HEK293 (cell line): ENCODE data around the gene HDGF.
A peak's percentile ranks its signal among the peaks of the same experiment; 100 is the strongest.

Source experiments
- FEZF1 ChIP-seq: fragments of 450-650 bp; formaldehyde crosslinking; IDR thresholded peaks from 2 replicates; pipeline ENCODE4 v1.5.1; 2016; ENCODE audit warnings: missing biosample characterization, missing genetic modification characterization
- GFI1B ChIP-seq: fragments of 450-650 bp; formaldehyde crosslinking; IDR thresholded peaks from 2 replicates; pipeline ENCODE4 v1.5.1; 2016; ENCODE audit warnings: missing biosample characterization, missing genetic modification characterization
- GLI2 ChIP-seq: fragments of 450-650 bp; formaldehyde crosslinking; IDR thresholded peaks from 2 replicates; pipeline ENCODE4; 2017; ENCODE audit warnings: missing biosample characterization, missing genetic modification characterization, low read depth, borderline replicate concordance
- KLF1 ChIP-seq: fragments of 450-650 bp; formaldehyde crosslinking; IDR thresholded peaks from 2 replicates; pipeline ENCODE4 v1.5.1; 2016; ENCODE audit warnings: missing biosample characterization, missing genetic modification characterization
- KLF16 ChIP-seq: fragments of 450-650 bp; formaldehyde crosslinking; IDR thresholded peaks from 2 replicates; pipeline ENCODE4 v1.5.1; 2017; ENCODE audit warnings: missing biosample characterization, missing genetic modification characterization
- MZF1 ChIP-seq: fragments of 450-650 bp; formaldehyde crosslinking; IDR thresholded peaks from 2 replicates; pipeline ENCODE4 v1.5.1; 2017; ENCODE audit warnings: missing biosample characterization, missing genetic modification characterization, borderline replicate concordance
- YY1 ChIP-seq: fragments of 450-650 bp; formaldehyde crosslinking; IDR thresholded peaks from 2 replicates; pipeline ENCODE4 v1.5.1; 2018; ENCODE audit warnings: missing biosample characterization, missing genetic modification characterization
- ZBTB11 ChIP-seq: fragments of 450-650 bp; formaldehyde crosslinking; conservative IDR thresholded peaks from 2 replicates; pipeline ENCODE4 v1.5.1; 2016; ENCODE audit warnings: low read depth, missing biosample characterization, missing genetic modification characterization
- ZNF132 ChIP-seq: fragments of 450-650 bp; formaldehyde crosslinking; IDR thresholded peaks from 2 replicates; pipeline ENCODE4 v1.5.1; 2017; ENCODE audit warnings: missing biosample characterization, missing genetic modification characterization, borderline replicate concordance
- ZNF2 ChIP-seq: fragments of 450-650 bp; formaldehyde crosslinking; IDR thresholded peaks from 2 replicates; pipeline ENCODE4 v1.5.1; 2016; ENCODE audit warnings: missing biosample characterization, missing genetic modification characterization
- ZNF248 ChIP-seq: fragments of 450-650 bp; formaldehyde crosslinking; IDR thresholded peaks from 2 replicates; pipeline ENCODE4 v1.5.1; 2017; ENCODE audit warnings: missing biosample characterization, missing genetic modification characterization
- ZNF274 ChIP-seq, 2 experiments: fragments of 200-500 bp in 1 of 2; fragments of 450-650 bp in 1 of 2; sonication (Bioruptor generic) in 1 of 2; formaldehyde crosslinking in 1 of 2; IDR thresholded peaks; 2 replicates each; pipeline versions ENCODE4 v1.5.1 to v1.6.1; 2014 to 2016; ENCODE audit warnings: borderline replicate concordance in 1 of 2, inconsistent platforms in 1 of 2, low read length in 1 of 2, missing biosample characterization in 1 of 2, missing genetic modification characterization in 1 of 2
- ZNF280D ChIP-seq: fragments of 450-650 bp; formaldehyde crosslinking; IDR thresholded peaks from 2 replicates; pipeline ENCODE4 v1.5.1; 2016; ENCODE audit warnings: missing biosample characterization, missing genetic modification characterization
- ZNF292 ChIP-seq: fragments of 450-650 bp; formaldehyde crosslinking; IDR thresholded peaks from 2 replicates; pipeline ENCODE4 v1.5.1; 2016; ENCODE audit warnings: low read depth, missing biosample characterization, missing genetic modification characterization, borderline replicate concordance
- ZNF362 ChIP-seq: fragments of 450-650 bp; formaldehyde crosslinking; IDR thresholded peaks from 2 replicates; pipeline ENCODE4 v1.5.1; 2016; ENCODE audit warnings: missing biosample characterization, missing genetic modification characterization
- ZNF391 ChIP-seq: fragments of 450-650 bp; formaldehyde crosslinking; IDR thresholded peaks from 2 replicates; pipeline ENCODE4 v1.5.1; 2016; ENCODE audit warnings: low read depth, missing biosample characterization, missing genetic modification characterization, borderline replicate concordance
- ZNF514 ChIP-seq: fragments of 450-650 bp; formaldehyde crosslinking; IDR thresholded peaks from 2 replicates; pipeline ENCODE4 v1.5.1; 2016; ENCODE audit warnings: missing biosample characterization, missing genetic modification characterization
- ZNF549 ChIP-seq: fragments of 450-650 bp; IDR thresholded peaks from 2 replicates; pipeline ENCODE4 v1.5.1; 2018; ENCODE audit warnings: missing biosample characterization, missing genetic modification characterization, mild to moderate bottlenecking, inconsistent platforms, moderate library complexity
- ZNF558 ChIP-seq: fragments of 450-650 bp; formaldehyde crosslinking; IDR thresholded peaks from 2 replicates; pipeline ENCODE4 v1.5.1; 2016; ENCODE audit warnings: missing biosample characterization, missing genetic modification characterization
- ZNF561 ChIP-seq: fragments of 450-650 bp; IDR thresholded peaks from 2 replicates; pipeline ENCODE4 v1.5.1; 2018; ENCODE audit warnings: missing biosample characterization, missing genetic modification characterization, borderline replicate concordance
- ZNF645 ChIP-seq: fragments of 450-650 bp; formaldehyde crosslinking; IDR thresholded peaks from 2 replicates; pipeline ENCODE4; 2016; ENCODE audit warnings: missing biosample characterization, missing genetic modification characterization
- ZNF830 ChIP-seq: fragments of 450-650 bp; IDR thresholded peaks from 2 replicates; pipeline ENCODE4 v1.5.0; 2018; ENCODE audit warnings: missing biosample characterization, missing genetic modification characterization, low read depth, mild to moderate bottlenecking, moderate library complexity
- ZNF843 ChIP-seq: fragments of 450-650 bp; formaldehyde crosslinking; IDR thresholded peaks from 2 replicates; pipeline ENCODE4 v1.5.1; 2016; ENCODE audit warnings: missing biosample characterization, missing genetic modification characterization
- TF ChIP-seq, protein P1 (sequence below): fragments of 450-650 bp; formaldehyde crosslinking; IDR thresholded peaks from 2 replicates; pipeline ENCODE4 v1.5.1; 2017; ENCODE audit warnings: missing biosample characterization, missing genetic modification characterization
- TF ChIP-seq, protein P2 (sequence below): fragments of 450-650 bp; formaldehyde crosslinking; IDR thresholded peaks from 2 replicates; pipeline ENCODE4 v1.5.1; 2016; ENCODE audit warnings: missing biosample characterization, missing genetic modification characterization
- TF ChIP-seq, protein P3 (sequence below): fragments of 450-650 bp; formaldehyde crosslinking; IDR thresholded peaks from 2 replicates; pipeline ENCODE4 v1.5.1; 2016; ENCODE audit warnings: missing biosample characterization, missing genetic modification characterization

HDGF gene

DNA sequence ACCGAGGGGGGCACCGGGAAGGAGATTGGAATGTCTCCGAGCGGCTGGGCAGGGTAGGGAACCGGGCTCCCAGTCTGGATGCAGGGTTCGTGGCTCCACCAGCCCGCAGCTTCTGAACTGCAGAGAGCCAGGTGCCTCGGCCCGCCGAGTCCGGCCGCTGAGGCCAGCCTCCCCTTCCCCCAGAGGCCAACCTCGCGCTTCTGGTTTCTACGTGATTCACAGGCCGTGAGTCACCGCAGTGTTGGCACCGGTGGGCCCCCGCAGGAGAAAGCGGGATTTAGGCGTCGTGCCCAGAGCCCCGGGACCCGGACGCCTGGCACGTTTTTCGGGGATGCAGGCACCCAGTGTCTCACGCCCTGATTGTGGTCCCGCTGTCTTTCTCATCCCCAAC is 46.5 kb downstream of the HDGF start (continued):
- TF ChIP-seq ZNF362 (tag by site-specific recombination) (no peak), KLF1 (tag by site-specific recombination) (no peak), GLI2 (tag by site-specific recombination) (no peak), ZNF514 (no peak), ZNF843 (tag by site-specific recombination) (no peak; the same call in 1 of the 2 replicates), ZNF561 (tag by site-specific recombination) (0 out of 2 replicates have a peak, but pooled peaks have one; percentile 34), ZNF274 (IDR thresholded peaks at IDR 0.05; ENCODE audit: low read length) (no peak), ZNF274 (tag by site-specific recombination; IDR thresholded peaks at IDR 0.05; ENCODE audit: borderline replicate concordance) (no peak), KLF16 (tag by site-specific recombination) (no peak), ZNF280D (tag by site-specific recombination) (no peak), FEZF1 (tag by site-specific recombination) (no peak), GFI1B (tag by site-specific recombination) (no peak), YY1 (tag by site-specific recombination) (no peak), ZNF292 (tag by site-specific recombination) (no peak), ZNF248 (no peak), ZNF645 (tag by site-specific recombination) (no peak), ZBTB11 (peak; percentile 32; the same call in 1 of the 2 replicates), ZNF391 (tag by site-specific recombination) (0 out of 2 replicates have a peak, but pooled peaks have one; percentile 31), ZNF2 (tag by site-specific recombination) (0 out of 2 replicates have a peak, but pooled peaks have one; percentile 48), ZNF132 (tag by site-specific recombination) (no peak), MZF1 (no peak), ZNF558 (tag by site-specific recombination) (no peak), ZNF549 (tag by site-specific recombination) (no peak), ZNF830 (no peak)
- TF ChIP-seq, protein P1, sequence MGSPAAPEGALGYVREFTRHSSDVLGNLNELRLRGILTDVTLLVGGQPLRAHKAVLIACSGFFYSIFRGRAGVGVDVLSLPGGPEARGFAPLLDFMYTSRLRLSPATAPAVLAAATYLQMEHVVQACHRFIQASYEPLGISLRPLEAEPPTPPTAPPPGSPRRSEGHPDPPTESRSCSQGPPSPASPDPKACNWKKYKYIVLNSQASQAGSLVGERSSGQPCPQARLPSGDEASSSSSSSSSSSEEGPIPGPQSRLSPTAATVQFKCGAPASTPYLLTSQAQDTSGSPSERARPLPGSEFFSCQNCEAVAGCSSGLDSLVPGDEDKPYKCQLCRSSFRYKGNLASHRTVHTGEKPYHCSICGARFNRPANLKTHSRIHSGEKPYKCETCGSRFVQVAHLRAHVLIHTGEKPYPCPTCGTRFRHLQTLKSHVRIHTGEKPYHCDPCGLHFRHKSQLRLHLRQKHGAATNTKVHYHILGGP (tag by site-specific recombination) = no peak
- TF ChIP-seq, protein P2, sequence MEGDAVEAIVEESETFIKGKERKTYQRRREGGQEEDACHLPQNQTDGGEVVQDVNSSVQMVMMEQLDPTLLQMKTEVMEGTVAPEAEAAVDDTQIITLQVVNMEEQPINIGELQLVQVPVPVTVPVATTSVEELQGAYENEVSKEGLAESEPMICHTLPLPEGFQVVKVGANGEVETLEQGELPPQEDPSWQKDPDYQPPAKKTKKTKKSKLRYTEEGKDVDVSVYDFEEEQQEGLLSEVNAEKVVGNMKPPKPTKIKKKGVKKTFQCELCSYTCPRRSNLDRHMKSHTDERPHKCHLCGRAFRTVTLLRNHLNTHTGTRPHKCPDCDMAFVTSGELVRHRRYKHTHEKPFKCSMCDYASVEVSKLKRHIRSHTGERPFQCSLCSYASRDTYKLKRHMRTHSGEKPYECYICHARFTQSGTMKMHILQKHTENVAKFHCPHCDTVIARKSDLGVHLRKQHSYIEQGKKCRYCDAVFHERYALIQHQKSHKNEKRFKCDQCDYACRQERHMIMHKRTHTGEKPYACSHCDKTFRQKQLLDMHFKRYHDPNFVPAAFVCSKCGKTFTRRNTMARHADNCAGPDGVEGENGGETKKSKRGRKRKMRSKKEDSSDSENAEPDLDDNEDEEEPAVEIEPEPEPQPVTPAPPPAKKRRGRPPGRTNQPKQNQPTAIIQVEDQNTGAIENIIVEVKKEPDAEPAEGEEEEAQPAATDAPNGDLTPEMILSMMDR (tag by site-specific recombination) = no peak; the same call in 1 of the 2 replicates
- TF ChIP-seq, protein P3, sequence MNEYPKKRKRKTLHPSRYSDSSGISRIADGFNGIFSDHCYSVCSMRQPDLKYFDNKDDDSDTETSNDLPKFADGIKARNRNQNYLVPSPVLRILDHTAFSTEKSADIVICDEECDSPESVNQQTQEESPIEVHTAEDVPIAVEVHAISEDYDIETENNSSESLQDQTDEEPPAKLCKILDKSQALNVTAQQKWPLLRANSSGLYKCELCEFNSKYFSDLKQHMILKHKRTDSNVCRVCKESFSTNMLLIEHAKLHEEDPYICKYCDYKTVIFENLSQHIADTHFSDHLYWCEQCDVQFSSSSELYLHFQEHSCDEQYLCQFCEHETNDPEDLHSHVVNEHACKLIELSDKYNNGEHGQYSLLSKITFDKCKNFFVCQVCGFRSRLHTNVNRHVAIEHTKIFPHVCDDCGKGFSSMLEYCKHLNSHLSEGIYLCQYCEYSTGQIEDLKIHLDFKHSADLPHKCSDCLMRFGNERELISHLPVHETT (tag by site-specific recombination) = no peak
